Motor neuron (in vitro differentiated cells): ENCODE data around the gene ADCY3. TPM values are rescaled to one million over a fixed set of nuclear protein-coding genes. Genes with fewer than 3 reads are reported as not detected.
"Not testable (repeated sequence)": the region's sequence is repeated elsewhere in the genome, so short reads cannot be mapped to it uniquely, and the experiment has no call there.

Experiments used
- ATAC-seq, 8 experiments: fragments of 200-7000 bp; cut with Tn5 transposase; replicated peaks in 6 of 8; 2 replicates each; pipeline ENCODE4 v1.8.0; 2021; ENCODE audit warnings: mild to moderate bottlenecking in 8 of 8, moderate library complexity in 8 of 8
- H3K27ac ChIP-seq, 2 donors: fragments of 250-450 bp; sonication (Bioruptor Pico); 2 replicates each; pipeline ENCODE4 v1.9.0; 2021; ENCODE audit warnings: antibody characterized with exemption in 2 of 2, mild to moderate bottlenecking in 2 of 2, moderate library complexity in 1 of 2
- H3K4me1 ChIP-seq, 2 donors: fragments of 250-450 bp; sonication (Bioruptor Pico); replicated peaks in 1 of 2; 2 replicates each; pipeline ENCODE4 v1.6.1; 2021; ENCODE audit warnings: antibody characterized with exemption in 2 of 2, mild to moderate bottlenecking in 2 of 2, moderate library complexity in 1 of 2
- H3K4me3 ChIP-seq, 5 donors: fragments of 250-450 bp; sonication (Bioruptor Pico); 2 replicates each; pipeline ENCODE4 v1.9.0; 2021; ENCODE audit warnings: antibody characterized with exemption in 5 of 5, mild to moderate bottlenecking in 5 of 5, moderate library complexity in 4 of 5
- WGBS, 10 experiments: fragments of 450-650 bp; shearing (Covaris generic); methylation state at CpG; one replicate each; pipeline ENCODE4 v1.0.0; 2022; 5-methylcytosine and 5-hydroxymethylcytosine counted together
- in situ Hi-C, 9 experiments: fragments of 400-800 bp; cut with MboI; loops; one replicate each; pipeline ENCODE4 v1.15.0; 2021; ENCODE audit warnings: low sequenced_read_pairs in 9 of 9, low pct_unique_long_range_greater_than_20kb in 2 of 9; ENCODE audit not compliant: unreplicated experiment in 9 of 9
- total RNA-seq, 8 experiments: library from RNA; unstranded; fragments of 300-600 nt; gene quantifications; 2 replicates each; pipeline versions ENCODE4 v1.2.3 to v1.2.4, GENCODE V29; 2022

ADCY3 gene
- total RNA-seq, 8 experiments from 2014 or later, result 10.2 to 91.3 (median 20.6) TPM

DNA sequence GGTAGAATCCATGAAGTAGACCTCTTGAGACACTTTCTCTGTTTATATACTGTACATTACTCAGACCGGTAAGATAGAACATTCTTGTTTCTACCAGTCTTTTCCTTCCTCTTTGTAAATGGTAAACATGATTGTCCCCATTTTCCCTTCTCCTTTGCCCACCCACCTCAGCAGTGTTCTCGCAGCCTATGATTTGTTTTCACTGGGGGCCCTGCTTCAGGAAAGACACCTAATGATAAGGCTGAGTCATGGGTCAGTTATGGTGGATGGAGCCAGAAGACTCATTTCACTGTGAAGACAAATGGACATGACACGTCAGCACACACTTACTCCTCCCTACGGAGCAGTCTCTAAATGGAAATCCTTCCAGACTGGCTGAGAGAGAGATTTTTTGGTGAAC is 103.2 kb downstream of the ADCY3 start:
- Histone ChIP-seq H3K4me3 (no peak overlapping the region), H3K27ac (peak overlapping the region in 1 of 2 donors; percentile 52), H3K4me1 (peaks cover 4 to 25% of the 10 kb centered on the region in 2 donors)
- in situ Hi-C loops, result loop anchor here in 4 of 9 experiments (25.0 kb wide), 1 partner anchor 405 kb away; no protein-coding TSS in a partner anchor
- 40 to 100% (median 83%) methylated on average over 1 to 3 of the region's 4 CpGs; no CpG with 5 or more reads in 3 of the 10 experiments for WGBS, 10 experiments
- ATAC-seq, result peak in 7 of 8 experiments; percentile 67 to 93 (median 82)

DNA sequence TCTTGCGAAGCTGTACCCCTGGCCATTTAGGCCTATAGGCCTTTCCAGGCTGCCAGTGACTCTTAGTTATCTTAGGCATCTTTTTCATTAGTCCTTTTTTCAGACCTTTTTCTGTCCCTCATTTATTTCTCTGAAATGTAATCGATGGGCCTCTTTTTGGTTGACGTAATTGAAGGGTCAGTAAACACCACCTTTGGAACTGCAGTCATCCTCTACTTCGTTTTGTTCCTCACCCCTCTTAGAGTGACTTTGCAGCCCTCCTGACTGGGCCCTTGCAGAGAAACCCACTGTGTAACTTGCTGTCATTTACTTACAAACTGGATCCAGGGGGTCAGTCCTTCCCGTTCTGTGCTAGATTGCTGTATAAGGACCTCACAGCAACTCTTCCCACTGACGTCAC is 103.6 kb downstream of the ADCY3 start:
- Histone ChIP-seq H3K4me3 (no peak overlapping the region), H3K4me1 (peaks cover 4 to 22% of the 10 kb centered on the region in 2 donors), H3K27ac (peak overlapping the region in 1 of 2 donors; percentile 20)
- 83 to 95% (median 90%) methylated on average over 3 to 5 of the region's 6 CpGs for WGBS, 10 experiments
- in situ Hi-C loops, result loop anchor here in 4 of 9 experiments (25.0 kb wide), 1 partner anchor 404 kb away; no protein-coding TSS in a partner anchor
- ATAC-seq, result no peak

DNA sequence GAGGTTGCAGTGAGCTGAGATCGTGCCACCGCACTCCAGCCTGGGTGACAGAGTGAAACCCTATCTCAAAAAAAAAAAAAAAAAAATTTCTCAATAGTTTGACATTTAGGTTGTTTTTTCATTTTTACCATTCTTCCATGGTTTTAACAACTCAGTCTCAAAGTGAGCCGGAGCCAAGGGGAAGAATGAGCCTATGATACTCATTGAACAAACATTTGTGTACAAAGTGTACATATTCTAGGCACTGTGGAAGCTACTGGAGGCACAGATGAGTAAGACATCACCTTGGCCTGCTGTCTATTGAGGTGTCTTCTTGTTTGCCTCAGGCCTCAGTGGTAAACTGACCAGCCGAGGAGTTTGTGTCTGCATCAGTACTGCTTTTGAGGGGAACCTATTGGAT is 104.9 kb downstream of the ADCY3 start:
- Histone ChIP-seq H3K4me1 (peaks cover 4 to 22% of the 10 kb centered on the region in 2 donors), H3K27ac (no peak overlapping the region), H3K4me3 (no peak overlapping the region)
- no peak for ATAC-seq
- in situ Hi-C loops, result loop anchor here in 4 of 9 experiments (25.0 kb wide), 1 partner anchor 403 kb away; no protein-coding TSS in a partner anchor
- WGBS, 10 experiments, result 83 to 100% (median 97%) methylated on average over 1 to 4 of the region's 4 CpGs; no CpG with 5 or more reads in 2 of the 10 experiments

DNA sequence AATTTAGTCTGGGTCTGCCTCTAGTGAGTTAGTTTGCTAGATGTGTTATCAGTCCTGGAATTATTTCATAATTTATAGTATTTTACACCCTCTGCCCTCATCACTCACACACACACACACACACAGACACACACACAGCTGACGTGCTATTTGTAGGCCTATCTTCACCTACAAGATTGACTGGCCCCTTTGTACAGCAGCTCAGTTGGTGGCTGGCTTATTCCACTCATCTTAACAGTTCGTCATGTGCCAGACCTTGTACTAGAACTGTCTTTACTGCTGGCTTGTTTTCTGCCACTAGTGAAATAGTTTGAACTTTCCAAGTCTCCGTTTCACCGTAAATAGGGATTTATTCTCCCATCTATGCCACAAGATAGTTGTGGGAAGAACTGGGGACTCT is 105.5 kb downstream of the ADCY3 start:
- H3K4me3 ChIP-seq, result no peak overlapping the region
- 88 to 100% (median 100%) methylated on average over 1 to 4 of the region's 4 CpGs; no CpG with 5 or more reads in 2 of the 10 experiments for WGBS, 10 experiments
- no peak overlapping the region for H3K27ac ChIP-seq
- peaks cover 4 to 22% of the 10 kb centered on the region in 2 donors for H3K4me1 ChIP-seq
- ATAC-seq, result peak in 1 of 8 experiments; percentile 42
- in situ Hi-C loops, result loop anchor here in 4 of 9 experiments (25.0 kb wide), 1 partner anchor 402 kb away; no protein-coding TSS in a partner anchor

DNA sequence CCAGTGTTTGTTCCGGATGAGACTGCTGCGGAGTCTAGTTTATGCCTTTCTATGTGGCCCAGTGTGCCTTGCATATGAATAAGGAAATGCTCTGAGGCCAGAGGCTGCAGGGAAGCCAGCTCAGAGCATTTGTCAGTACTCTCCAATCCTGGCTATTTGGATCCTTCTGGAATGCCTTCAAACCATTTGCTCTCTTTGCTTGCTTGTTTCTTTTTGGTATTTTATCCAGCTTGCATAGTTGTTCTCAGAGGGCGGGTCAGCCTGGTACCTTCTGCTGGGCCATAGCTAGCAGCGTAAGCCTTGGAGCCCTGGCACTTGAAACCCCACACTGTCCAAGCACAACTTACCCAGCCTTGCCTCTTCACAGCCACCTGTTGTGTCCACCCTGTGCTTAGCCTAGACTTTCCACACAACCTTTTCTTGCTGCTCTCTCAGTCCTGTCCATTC is 106.3 kb downstream of the ADCY3 start:
- peaks cover 4 to 22% of the 10 kb centered on the region in 2 donors for H3K4me1 ChIP-seq
- no peak overlapping the region for H3K27ac ChIP-seq
- peak in 5 of 8 experiments; percentile 45 to 86 (median 64) for ATAC-seq
- in situ Hi-C loops, result loop anchor here in 4 of 9 experiments (25.0 kb wide), 1 partner anchor 401 kb away; no protein-coding TSS in a partner anchor
- WGBS, 10 experiments, result 72 to 100% (median 83%) methylated on average over 1 to 4 of the region's 4 CpGs; no CpG with 5 or more reads in 1 of the 10 experiments
- no peak overlapping the region for H3K4me3 ChIP-seq

DNA sequence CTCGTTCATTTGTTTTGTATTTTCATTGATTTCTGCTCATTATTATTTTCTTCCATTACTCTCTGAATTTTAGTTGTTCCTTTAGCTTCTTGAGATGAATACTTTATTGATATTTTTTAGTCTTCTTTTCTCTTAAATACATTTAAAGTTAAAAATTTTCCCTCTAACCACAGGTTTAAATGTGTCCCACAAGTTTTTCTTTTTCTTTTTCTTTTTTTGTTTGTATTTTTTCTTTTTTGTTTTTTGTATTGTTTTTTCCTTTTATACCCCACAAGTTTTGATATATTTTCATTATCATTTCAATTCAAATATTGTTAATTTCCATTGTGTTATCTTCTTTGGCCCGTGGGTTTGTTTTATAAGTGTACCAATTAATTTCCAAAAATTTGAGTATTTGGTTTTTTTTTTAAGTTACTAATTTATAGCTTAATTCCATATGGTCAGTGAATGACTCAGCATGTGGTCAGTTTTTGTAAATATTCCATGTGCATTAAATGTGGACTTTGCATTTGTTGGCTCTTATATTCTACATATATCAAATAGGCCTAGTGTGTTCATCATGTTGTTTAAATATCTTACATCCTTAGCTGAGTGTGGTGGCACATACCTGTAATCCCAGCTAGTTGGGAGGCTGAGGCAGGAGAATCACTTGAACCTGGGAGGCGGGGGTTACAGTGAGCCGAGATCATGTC is 110.6 kb downstream of the ADCY3 start:
- no peak overlapping the region for H3K4me3 ChIP-seq
- peak in 1 of 8 experiments; percentile 33 for ATAC-seq
- 18 to 100% (median 89%) methylated on average over 1 to 4 of the region's 4 CpGs for WGBS, 10 experiments
- peaks cover 4 to 9% of the 10 kb centered on the region in 2 donors for H3K4me1 ChIP-seq
- in situ Hi-C loops, result loop anchor here in 4 of 9 experiments (25.0 kb wide), 1 partner anchor 397 kb away; no protein-coding TSS in a partner anchor
- no peak overlapping the region for H3K27ac ChIP-seq

DNA sequence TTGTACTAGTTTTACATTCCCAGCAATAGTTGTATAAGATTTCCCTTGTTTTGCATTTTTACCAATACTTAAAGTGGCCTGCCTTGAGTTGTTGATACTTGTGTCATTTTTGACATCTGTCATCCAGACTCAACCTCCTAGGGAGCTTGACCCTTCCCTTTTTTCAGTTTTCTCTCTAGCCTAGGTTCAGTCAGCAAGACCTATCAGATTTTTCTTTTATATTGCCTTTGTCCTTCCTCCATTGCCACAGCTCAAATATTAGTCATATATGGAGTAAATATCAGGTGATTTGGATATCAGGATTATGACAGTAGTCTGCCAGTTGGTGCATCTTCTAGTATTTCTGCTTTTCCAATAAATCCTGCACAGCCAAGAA is 113.4 kb downstream of the ADCY3 start:
- Histone ChIP-seq H3K27ac (no peak overlapping the region), H3K4me3 (no peak overlapping the region), H3K4me1 (no peaks in the 10 kb centered on the region)
- in situ Hi-C loops, result loop anchor here in 4 of 9 experiments (25.0 kb wide), 1 partner anchor 394 kb away; no protein-coding TSS in a partner anchor
- no peak for ATAC-seq

DNA sequence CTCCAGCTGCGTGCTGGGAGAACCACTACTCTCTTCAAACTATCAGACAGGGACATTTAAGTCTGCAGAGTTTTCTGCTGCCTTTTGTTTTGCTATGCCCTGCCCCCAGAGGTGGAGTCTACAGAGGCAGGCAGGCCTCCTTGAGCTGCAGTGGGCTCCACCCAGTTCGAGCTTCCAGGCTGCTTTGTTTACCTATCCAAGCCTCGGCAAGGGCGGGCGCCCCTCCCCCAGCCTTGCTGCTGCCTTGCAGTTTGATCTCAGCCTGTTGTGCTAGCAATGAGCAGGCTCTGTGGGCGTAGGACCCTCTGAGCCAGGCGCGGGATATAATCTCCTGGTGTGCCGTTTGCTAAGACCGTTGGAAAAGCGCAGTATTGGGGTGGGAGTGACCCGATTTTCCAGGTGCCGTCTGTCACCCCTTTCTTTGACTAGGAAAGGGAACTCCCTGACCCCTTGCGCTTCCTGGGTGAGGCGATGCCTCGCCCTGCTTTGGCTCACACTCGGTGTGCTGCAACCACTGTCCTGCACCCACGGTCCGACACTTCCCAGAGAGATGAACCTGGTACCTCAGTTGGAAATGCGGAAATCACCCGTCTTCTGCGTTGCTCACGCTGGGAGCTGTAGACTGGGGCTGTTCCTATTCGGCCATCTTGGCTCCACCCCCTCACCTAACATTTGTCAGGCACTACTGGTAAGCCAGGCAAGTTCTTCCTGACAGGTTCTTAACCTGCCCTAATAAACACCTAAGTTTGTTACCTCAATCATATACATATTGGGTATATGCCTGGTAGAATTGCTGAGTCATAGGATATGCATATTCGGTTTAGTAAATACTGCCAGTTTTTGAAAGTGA is 114.0 kb downstream of the ADCY3 start:
- H3K4me1 ChIP-seq, H3K27ac ChIP-seq, H3K4me3 ChIP-seq: not testable (repeated sequence)
- in situ Hi-C loops, result loop anchor here in 4 of 9 experiments (25.0 kb wide), 1 partner anchor 394 kb away; no protein-coding TSS in a partner anchor
- 13 to 100% (median 92%) methylated on average over 1 to 5 of the region's 25 CpGs; no CpG with 5 or more reads in 2 of the 10 experiments for WGBS, 10 experiments
- ATAC-seq, result peak in 2 of 8 experiments; percentile 72 to 82

DNA sequence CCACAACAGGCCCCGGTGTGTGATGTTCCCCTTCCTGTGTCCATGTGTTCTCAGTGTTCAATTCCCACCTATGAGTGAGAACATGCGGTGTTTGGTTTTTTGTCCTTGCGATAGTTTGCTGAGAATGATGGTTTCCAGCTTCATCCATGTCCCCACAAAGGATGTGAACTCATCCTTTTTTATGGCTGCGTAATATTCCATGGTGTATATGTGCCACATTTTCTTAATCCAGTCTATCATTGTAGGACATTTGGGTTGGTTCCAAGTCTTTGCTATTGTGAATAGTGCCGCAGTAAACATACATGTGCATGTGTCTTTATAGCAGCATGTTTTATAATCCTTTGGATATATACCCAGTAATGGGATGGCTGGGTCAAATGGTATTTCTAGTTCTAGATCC is 119.5 kb downstream of the ADCY3 start:
- in situ Hi-C loops, result loop anchor here in 4 of 9 experiments (25.0 kb wide), 1 partner anchor 388 kb away; no protein-coding TSS in a partner anchor
- not testable (repeated sequence) for H3K27ac ChIP-seq, ATAC-seq, H3K4me1 ChIP-seq, H3K4me3 ChIP-seq
- WGBS, 10 experiments, result 100% methylated on average over 1 of the region's 5 CpGs; no CpG with 5 or more reads in 9 of the 10 experiments

DNA sequence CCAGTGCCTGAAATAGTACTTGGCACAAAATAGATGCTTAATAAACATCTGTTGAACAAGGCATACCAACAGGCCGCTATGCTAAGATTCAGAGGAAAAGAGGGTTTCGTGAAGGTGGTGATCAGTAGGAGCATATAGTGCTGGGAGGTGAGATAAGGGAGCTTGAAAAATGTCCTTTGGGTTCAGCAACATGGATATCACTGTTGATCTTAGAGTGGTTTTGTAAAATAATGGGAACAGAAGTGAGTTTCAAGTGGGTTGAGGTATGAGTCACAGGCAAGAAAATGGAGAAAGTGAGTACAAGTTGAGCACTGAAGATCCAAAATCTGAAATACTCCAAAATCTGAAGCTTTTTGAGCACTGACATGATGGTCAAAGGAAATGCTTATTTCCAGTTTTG is 122.4 kb downstream of the ADCY3 start:
- no peak for ATAC-seq
- WGBS, 10 experiments, result 93 to 100% (median 100%) methylated on average over 1 to 2 of the region's 2 CpGs; no CpG with 5 or more reads in 5 of the 10 experiments
- in situ Hi-C loops, result no loop called here
- Histone ChIP-seq H3K4me1 (no peaks in the 10 kb centered on the region), H3K4me3 (no peak overlapping the region), H3K27ac (no peak overlapping the region)

DNA sequence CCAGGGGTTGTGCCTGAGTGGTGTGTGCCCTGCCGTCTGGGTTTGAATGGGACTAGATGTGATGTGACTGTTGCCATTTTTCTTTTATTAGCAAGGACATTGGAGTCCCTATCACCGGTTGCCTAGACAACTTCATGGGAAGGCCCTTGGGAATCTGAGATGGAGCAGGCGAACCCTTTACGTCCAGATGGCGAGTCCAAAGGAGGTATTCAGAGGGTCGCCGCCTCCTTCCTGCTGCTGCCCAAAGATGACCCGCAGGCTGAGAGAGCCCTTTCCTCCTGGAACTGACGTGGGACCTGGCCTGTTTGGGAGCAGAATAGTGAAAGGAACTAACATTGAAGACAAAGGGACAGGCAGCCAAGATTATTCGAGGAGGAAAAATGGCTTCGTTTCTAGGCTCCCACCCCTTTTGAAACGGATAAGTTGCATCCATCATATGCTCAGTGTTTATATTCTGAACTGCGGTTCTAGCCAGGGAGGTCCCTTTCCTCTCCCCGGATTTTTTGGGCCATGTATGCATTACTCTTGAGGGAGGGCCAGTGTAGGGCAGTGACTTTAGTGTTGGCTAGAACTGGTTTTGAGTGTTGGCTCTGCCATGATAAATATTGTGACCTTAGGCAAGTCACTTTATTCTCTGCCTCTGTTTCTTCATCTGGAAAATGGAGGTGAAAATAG is 126.1 kb downstream of the ADCY3 start:
- Histone ChIP-seq H3K27ac (peak overlapping the region; percentile 23 to 100), H3K4me3 (peak overlapping the region; percentile 78 to 99 (median 90)), H3K4me1 (peaks cover 5 to 6% of the 10 kb centered on the region in 2 donors)
- 0 to 3% (median 0%) methylated on average over 1 to 12 of the region's 14 CpGs; no CpG with 5 or more reads in 1 of the 10 experiments for WGBS, 10 experiments
- in situ Hi-C loops, result no loop called here
- peak in 7 of 8 experiments; percentile 4 to 17 (median 9) for ATAC-seq
